Measurements from ENCODE around the gene FECH.

GRCh38 chr18:57631697-57632096, 45.2 kb upstream of the FECH start:
- TF ChIP-seq CTCF (IDR thresholded peaks at IDR 0.05; ENCODE audit: borderline replicate concordance, extremely low read depth, low read length, poor library complexity, severe bottlenecking) (no peak), EZH2 (IDR thresholded peaks at IDR 0.05; ENCODE audit: borderline replicate concordance, low read depth, low read length, severe bottlenecking) (no peak)

All from DND-41 (cell line).